Right ventricle myocardium superior (tissue), 1 donor: Measurements from ENCODE around the gene NEDD9. TPM values are rescaled to one million over a fixed set of nuclear protein-coding genes. Genes with fewer than 3 reads are reported as not detected.

Experiments used
- ATAC-seq: fragments of 200-7000 bp; cut with Tn5 transposase; one replicate; pipeline ENCODE4 v1.9.1; 2020; ENCODE audit warnings: mild to moderate bottlenecking; ENCODE audit not compliant: poor library complexity
- DNase-seq: peaks from one replicate; pipeline ENCODE4 v3.0.0-alpha.2; 2020
- intact Hi-C: fragments of 100-400 bp; cut with DNase I; formaldehyde crosslinking; loops from one replicate; pipeline ENCODE4 v1.11.2; 2022
- total RNA-seq: library from RNA; stranded (reverse); fragmentation: NEBNext Ultra II Directional; extraction: Animal tissue kit (Norgen Biotek cat#: 25700); gene quantifications from one replicate; pipeline ENCODE4 v1.2.1, GENCODE V29; 2021
- donor health status: DM: no; HTN: yes; CAD: no; lungs with severe emphysema.

The NEDD9 gene
- total RNA-seq, 1 donor from 2014 or later: 23.7 TPM

- ATAC-seq: no peak
- DNase-seq: no peak
- intact Hi-C loops: no loop called here
Measured at GRCh38 chr6:11241154-11241792, 8.8 kb upstream of the NEDD9 start.

GRCh38 chr6:11237956-11238355, 5.5 kb upstream of the NEDD9 start:
- ATAC-seq (no peak), DNase-seq (no peak)
- intact Hi-C loops: no loop called here

DNA sequence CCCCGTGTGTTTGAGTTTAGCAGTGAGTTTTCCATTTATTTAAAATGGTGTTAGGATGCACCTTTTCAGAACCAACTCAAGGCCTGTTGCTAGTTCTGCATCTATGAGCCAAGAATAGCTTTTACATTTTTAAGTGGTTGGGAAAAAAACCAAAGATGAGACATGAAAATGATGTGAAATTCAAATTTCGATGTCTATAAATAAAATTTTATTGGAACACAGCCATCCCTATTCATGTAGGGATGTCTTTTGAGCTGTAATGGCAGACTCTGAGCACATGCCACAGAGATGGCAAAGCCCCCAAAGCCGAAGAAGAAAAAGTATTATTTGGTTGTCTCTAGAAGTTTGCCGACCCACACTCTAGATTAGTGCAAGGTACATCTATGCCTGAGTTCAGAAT, 5.0 kb upstream of the NEDD9 start:
- ATAC-seq (no peak), DNase-seq (no peak)
- intact Hi-C loops: no loop called here

DNA sequence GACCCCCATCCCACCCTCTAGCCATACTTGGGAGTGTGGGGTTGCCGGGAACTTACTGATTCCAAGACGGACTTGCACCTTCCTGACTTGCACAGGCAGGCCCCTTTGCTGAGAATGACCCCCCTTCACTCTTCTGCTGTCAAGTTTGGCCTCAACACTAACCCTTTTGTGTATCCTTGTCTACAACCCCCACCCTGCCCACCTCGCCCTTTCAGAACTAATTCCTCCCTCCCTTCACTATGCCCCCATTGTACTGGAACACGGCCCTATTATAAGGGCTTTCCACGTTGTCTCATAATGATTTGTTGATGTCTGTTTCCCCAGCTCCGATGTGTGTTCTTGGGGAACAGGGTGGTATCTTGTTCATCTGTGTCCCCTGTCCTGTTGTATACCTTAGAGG, 4.4 kb upstream of the NEDD9 start:
- DNase-seq: no peak
- no peak for ATAC-seq
- intact Hi-C loops: no loop called here

DNA sequence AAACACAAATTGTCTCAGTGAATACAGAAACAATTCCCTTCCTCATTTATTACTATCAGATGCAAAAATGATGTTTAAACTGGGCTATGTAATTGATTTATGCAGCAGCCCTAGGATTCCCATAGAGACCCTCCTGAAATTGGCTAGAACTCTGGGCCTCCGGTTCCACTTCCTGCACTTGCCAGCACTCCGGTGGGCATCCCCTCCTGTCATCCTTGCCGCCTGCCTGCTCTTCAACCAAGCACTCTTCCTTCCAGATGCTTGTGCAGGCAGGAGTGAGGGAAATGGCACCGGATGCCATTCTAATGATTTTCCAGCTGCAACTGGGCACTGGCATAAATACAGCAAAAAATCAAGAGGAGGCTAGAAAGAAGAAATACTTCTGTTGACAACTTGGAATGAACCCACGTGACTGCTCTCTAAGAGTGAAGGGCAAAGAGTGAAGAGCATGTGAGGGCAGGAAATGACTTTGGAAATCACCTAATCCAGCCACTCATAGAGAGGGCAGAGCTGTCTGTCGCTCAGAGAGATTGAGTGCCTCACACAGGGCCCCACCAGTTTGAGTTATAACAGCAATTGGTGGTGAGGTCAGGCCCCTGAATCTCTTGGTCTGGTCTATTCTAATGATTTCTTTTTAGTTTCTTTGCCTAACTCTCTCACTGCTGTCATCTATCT, 3.7 kb upstream of the NEDD9 start:
- no peak for DNase-seq
- intact Hi-C loops: no loop called here
- no peak for ATAC-seq

DNA sequence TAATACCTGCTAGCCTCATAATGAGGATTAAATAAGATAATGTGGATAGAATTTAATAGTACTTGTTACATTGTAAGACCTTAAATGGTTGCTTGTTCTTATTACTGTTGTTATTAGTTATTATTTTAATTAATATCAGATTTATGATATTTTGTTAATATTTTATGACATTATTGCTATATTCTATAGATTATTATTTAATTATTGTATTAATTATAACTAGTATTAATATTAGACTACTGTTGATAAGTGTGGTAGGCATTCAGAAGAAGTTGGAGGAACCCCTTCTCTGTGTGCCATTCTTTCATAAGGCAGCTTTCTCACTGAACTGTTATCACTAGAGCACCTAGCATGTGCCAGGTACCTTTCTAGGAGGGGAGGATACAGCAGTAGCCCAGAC, 2.6 kb upstream of the NEDD9 start:
- ATAC-seq (no peak), DNase-seq (no peak)
- intact Hi-C loops: no loop called here

- intact Hi-C loops: no loop called here
- DNase-seq (no peak), ATAC-seq (no peak)
Measured at GRCh38 chr6:11233673-11234573, 1.5 kb upstream of the NEDD9 start.

DNA sequence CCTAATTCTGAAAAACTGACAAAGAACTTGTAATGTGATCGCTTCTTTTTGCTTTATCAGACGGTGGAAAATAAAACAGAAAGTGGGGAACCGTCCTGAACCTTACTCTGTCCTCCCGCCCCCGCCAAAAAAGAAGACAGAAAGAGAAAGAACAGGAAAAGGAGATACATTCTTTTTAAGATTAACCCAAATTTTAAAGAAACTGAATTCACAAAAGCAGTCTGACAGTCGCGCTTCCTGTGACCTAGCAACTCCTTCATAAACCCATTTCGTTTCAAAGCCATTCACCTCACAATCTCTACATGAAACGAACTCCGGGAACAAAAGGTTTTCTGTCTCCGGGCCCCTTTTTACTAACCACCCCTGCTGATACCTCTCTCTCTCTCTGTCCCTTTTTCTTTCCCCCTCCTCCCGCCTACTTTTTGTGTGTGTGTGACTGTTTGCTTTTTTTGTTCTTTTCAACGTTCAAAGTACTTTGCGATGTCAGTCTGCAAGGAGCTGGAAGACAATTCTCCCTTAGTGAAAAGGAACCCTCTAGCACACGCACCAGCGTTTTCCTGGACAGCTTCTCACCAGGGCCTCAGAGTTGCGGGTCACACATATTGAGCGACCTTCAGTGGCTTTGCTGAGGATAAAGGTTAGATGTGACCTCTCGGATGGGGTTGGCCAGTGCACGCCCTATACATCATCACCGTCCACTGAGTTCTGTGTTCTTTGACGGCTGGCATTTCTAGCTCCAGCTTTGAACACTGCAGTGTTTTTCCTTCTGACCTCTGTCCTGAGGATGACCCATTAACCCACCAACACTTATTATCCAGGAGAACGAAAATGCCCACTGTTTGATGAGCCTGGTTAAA, 530 bp upstream of the NEDD9 start:
- intact Hi-C loops: no loop called here
- no peak for DNase-seq
- peak; percentile 8 for ATAC-seq

DNA sequence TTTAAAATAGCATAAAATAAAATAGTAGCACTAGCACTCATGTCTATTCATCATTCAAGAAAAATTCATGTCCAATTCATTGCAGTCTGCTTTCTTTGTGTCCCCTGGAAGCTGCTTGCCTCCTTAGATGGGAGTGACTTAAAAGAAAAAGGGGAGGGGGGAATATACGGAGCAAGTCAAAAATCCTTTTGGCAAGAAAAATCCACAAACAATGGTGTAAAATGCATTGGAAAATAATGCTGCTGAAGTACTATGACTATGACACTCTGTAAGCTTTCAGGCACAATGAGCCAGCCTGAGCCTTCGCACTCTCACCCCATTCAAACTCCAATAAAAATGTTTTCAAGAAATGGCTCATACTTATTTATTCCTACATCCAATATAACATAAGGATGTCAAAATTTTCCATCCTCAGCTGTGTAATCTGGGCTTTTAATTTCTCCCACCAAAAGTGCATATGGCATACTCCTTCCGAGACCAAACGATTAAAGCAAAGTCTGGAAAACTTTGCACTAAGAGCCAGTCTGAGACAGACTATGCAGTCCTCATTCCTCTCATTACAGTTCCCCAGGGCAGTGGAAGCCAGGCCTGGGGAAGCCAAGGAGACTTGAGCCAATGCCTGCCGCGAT, 790 bp downstream of the NEDD9 start:
- intact Hi-C loops: no loop called here
- DNase-seq: no peak
- peak; percentile 64 for ATAC-seq

DNA sequence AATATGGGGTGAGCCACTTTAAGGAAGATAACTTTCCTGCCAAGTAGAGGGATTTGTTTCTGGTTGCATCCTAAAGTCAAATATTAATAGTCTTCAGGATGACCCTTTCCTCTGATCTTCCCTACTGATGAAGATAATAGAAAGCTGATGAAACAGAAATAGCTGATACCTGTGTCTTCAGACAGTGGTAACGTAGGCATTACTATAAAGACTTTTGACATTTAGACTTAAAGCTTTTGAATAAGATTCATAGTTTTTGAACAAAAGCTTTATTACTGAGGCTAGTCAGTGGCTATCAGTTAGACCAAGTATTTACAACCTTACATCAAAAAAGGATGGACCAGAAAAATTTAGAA, 1.4 kb downstream of the NEDD9 start:
- no peak for DNase-seq
- intact Hi-C loops: no loop called here
- ATAC-seq: no peak

DNA sequence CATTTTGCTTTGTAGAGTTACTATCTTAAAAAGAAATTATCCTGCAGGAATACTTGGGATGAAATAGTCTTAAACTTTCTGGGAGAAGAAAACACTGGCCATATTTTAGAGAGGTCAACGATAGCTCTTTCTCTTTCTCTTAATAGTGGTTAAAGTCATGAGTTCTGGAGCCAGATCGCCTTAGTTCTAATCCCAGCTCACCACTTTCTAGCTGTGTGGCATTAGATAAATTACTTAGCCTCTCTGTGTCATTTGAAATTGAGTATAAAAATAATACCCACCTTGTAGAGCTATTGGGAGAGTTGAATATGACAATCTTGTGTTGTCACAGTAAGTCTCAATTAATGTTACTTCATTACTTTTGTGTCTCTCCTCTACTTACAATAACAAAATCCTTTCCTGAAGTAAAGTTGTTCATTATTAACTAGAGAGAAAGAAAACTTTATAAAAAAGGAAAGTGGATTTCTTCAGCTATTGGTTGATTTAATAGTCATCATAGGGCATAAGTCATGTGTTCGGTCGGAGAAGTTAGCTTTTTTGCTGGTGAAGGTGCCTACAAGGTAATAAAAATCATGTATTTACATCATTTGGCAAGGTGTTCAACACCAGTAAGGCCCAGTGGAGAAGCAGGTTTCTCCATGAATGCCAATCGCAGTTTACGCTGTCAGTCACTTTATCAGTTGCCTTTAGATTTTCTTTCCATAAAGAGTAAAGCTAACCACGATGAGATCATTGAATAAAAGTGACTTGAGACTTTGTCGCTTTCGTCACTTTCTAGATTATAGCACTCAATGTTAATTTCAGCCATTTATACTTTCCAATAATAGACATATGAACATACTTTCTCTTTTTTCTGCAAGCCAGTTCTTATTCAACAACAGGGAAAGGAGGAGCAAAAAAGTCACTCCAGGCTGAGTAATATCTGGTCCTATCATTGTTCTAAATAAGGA, 2.0 kb downstream of the NEDD9 start:
- intact Hi-C loops: no loop called here
- no peak for DNase-seq
- no peak for ATAC-seq

DNA sequence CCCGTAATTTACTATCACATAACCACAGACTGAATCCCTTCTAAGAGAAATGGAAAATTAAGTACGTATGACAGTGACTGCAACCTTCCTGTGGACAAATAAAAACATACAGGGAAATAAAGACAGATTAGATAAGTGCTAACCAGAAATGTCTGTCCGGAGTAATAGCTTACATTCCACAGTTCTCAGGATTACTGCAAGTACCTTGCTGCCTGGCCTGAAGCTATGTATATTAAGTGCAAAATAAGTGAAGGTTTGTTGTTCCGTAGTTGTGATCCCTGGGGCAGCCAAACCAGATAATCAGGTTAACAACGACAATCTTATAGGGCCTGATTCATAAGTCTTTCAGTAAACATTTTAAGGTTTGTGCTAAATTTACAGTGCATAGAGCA, 2.8 kb downstream of the NEDD9 start:
- DNase-seq: no peak
- intact Hi-C loops: no loop called here
- no peak for ATAC-seq

GRCh38 chr6:11228935-11229654, 3.4 kb downstream of the NEDD9 start:
- ATAC-seq: no peak
- no peak for DNase-seq
- intact Hi-C loops: no loop called here

GRCh38 chr6:11227698-11228097, 4.8 kb downstream of the NEDD9 start:
- intact Hi-C loops: no loop called here

GRCh38 chr6:11226005-11226404, 6.5 kb downstream of the NEDD9 start:
- DNase-seq: no peak

More at GRCh38 chr6:11227698-11228097, 4.8 kb downstream of the NEDD9 start:
- no peak for DNase-seq
- ATAC-seq: no peak

GRCh38 chr6:11224966-11225463, 7.5 kb downstream of the NEDD9 start:
- no peak for ATAC-seq
- intact Hi-C loops: no loop called here

More at GRCh38 chr6:11226005-11226404, 6.5 kb downstream of the NEDD9 start:
- intact Hi-C loops: no loop called here
- ATAC-seq: no peak

More at GRCh38 chr6:11224966-11225463, 7.5 kb downstream of the NEDD9 start:
- DNase-seq: no peak
